HK-2 (cell line): ENCODE measurements around the gene TIMM17A.
A peak's percentile ranks its signal among the peaks of the same experiment; 100 is the strongest.

Experiments used
- DNase-seq: peaks from one replicate; pipeline ENCODE4 v3.0.0-alpha.2; 2018; ENCODE audit not compliant: unreplicated experiment

Gene TIMM17A

GRCh38 chr1:201955009-201955728 is at the start of gene TIMM17A:
Gene TIMM17A, plus strand, starts transcription at chr1:201955503. Its CDS starts 24 bp downstream, at chr1:201955527.
- peak; percentile 99 for DNase-seq

GRCh38 chr1:201906336-201906735 is 49.0 kb upstream of the TIMM17A start:
- DNase-seq: no peak

- no peak for DNase-seq
Observed at GRCh38 chr1:201907621-201908020, 47.7 kb upstream of the TIMM17A start.

GRCh38 chr1:201911826-201912571 is 43.3 kb upstream of the TIMM17A start:
- DNase-seq: no peak

- DNase-seq: no peak
Observed at GRCh38 chr1:201912832-201913231, 42.5 kb upstream of the TIMM17A start.

GRCh38 chr1:201914456-201915235 is 40.7 kb upstream of the TIMM17A start:
- DNase-seq: no peak

GRCh38 chr1:201916649-201917249 is 38.6 kb upstream of the TIMM17A start:
- DNase-seq: peak; percentile 42

GRCh38 chr1:201917362-201918033 is 37.8 kb upstream of the TIMM17A start:
- no peak for DNase-seq

- DNase-seq: no peak
Observed at GRCh38 chr1:201918343-201918742, 37.0 kb upstream of the TIMM17A start.

- DNase-seq: no peak
Observed at GRCh38 chr1:201921952-201922558, 33.2 kb upstream of the TIMM17A start.

- no peak for DNase-seq
Observed at GRCh38 chr1:201925301-201925567, 30.1 kb upstream of the TIMM17A start.

GRCh38 chr1:201925981-201926645 is 29.2 kb upstream of the TIMM17A start:
- no peak for DNase-seq

GRCh38 chr1:201928266-201928665 is 27.0 kb upstream of the TIMM17A start:
- no peak for DNase-seq

GRCh38 chr1:201930137-201930536 is 25.2 kb upstream of the TIMM17A start:
- DNase-seq: no peak

GRCh38 chr1:201930803-201931202 is 24.5 kb upstream of the TIMM17A start:
- DNase-seq: no peak

- no peak for DNase-seq
Observed at GRCh38 chr1:201933840-201934430, 21.4 kb upstream of the TIMM17A start.

GRCh38 chr1:201937624-201938213 is 17.6 kb upstream of the TIMM17A start:
- no peak for DNase-seq

- DNase-seq: no peak
Observed at GRCh38 chr1:201938440-201939035, 16.8 kb upstream of the TIMM17A start.

- no peak for DNase-seq
Observed at GRCh38 chr1:201939148-201939547, 16.2 kb upstream of the TIMM17A start.

GRCh38 chr1:201939574-201939973 is 15.7 kb upstream of the TIMM17A start:
- DNase-seq: no peak
